Suppressor macrophage (primary cell): ENCODE results near the gene ENOX1.

ENCODE experiments used
- DNase-seq, 4 experiments: peaks; one replicate each; pipeline ENCODE4 v3.0.0-alpha.2; 2020 to 2022

Gene ENOX1

GRCh38 chr13:43303033-43303729 is 483.6 kb downstream of the ENOX1 start:
- peak; percentile 49 to 71 (median 62) for DNase-seq

- no peak for DNase-seq
Observed at GRCh38 chr13:43301346-43301969, 485.3 kb downstream of the ENOX1 start.

GRCh38 chr13:43300865-43301264 is 485.9 kb downstream of the ENOX1 start:
- no peak for DNase-seq

DNA sequence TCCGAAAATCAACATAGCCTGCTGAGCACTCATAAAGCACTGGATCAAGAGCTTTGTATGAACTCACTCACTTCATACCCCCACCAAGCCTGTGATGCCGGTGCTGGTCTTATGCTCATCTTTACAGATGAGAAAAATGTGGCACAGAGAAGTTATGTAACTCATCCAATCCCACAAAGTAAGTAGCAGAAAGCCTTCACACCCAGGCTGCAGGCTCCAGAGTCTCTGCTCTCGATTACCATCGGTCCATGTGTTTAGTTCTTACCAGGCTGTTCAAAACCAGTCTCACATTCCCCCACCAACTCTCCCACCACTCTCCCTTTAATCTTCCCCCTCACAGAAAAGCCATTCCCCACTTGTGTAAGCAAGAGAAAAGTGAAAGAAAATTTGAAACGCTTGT is 487.4 kb downstream of the ENOX1 start:
- no peak for DNase-seq

GRCh38 chr13:43298816-43299215 is 488.0 kb downstream of the ENOX1 start:
- DNase-seq, result no peak

DNA sequence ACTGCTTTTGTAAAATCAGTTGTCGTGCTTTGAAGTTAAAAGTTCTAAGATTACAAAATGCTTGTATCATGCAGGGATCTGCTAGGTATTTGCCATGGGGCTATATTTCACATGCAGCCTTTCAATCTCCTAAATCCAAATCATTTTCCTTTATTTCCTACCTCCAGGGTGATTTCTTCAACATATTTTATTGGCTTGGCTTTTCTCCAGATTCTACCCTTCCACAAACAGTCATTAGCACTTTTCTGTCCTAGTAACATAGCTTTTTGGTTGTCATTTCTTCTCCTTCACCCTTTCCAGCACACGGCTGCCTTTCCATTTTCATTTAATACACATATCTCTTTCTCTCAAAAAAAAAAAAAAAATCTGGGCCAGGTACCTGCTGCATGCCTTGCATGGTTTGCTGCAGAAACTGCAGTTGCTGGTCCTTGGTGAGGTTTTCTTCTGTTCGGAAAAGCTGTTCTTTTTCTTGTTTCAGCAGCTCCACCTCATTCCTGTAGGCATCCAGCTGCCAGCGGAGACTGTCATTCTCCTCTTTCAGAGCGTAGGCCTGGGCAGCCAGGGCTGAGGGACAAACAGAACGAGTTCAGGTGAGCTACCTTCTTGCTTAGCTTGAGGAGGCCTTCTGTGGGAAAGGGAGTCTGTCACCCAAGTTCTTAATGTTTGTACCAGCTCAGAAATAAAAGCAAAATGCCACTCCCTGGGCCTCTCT is 488.6 kb downstream of the ENOX1 start:
- no peak for DNase-seq

DNA sequence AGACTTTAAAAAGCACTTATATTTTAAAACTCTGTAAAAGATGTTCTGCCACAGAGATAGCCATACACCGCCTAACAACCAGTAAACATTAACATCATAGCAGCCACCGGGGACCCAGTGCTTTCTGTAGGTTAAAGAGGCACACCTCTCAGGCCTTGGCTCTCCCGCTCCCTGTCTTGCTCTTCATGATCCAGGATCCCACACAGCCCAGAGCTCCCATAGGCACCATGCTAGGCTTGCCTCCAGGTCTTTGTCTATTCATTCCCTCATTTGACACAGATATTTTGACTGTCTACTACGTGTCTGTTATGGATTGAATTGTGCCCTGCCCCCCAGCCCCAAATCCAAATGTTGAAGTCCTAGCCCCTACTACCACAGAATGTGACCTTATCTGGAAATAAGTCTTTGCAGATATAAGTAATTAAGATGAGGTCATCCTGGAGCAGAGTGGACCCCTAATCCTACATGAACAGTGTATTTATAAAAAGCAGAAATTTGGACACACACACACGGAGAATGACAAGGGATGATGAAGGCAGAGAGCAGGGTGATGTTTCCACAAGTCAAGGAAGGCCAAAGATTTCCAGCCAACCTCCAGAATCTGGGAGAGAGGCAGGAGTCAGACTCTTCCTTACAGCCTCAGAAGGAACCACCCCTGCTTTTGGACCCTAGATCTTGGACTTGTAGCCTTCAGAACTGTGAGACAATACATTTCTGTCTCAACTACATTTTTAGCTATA is 490.8 kb downstream of the ENOX1 start:
- DNase-seq, result no peak

DNA sequence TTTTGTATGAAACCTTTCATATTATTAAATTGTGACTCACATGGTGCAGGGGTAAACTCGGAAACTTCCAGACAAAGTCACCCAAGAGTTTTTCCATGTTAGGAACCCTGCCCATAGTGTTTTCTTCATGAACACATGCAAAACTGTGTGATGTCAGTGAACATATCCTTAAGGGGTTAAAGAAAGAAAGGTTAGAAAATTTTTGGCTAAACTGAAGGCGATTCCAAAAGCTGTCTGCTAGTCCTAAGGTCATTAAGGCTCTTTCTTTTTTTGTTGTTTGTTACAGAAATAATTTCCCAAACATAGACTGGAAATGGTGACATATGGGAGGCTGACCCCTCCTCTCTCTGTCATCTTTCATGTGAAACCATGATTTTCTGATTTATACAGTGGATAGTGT is 491.5 kb downstream of the ENOX1 start:
- DNase-seq, result no peak

DNA sequence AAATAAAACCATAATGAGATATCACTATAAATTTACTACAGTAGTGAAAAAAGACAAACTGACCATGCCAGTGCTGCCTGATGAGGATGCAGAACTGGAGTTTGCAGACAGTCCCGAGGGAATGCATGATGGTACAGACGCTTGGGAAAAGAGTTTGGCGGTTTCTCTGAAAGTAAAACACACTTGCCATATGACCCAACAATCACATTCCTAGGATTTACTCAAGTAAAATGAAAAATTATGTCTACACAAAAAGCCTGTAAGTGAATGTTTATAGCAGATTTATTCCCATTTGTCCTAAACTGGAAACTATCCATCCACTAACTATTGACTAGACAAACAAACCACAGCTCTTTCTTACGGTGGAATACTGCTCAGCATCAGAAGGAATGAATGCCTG is 492.4 kb downstream of the ENOX1 start:
- DNase-seq, result no peak

- no peak for DNase-seq
Observed at GRCh38 chr13:43293986-43294385, 492.8 kb downstream of the ENOX1 start.

DNA sequence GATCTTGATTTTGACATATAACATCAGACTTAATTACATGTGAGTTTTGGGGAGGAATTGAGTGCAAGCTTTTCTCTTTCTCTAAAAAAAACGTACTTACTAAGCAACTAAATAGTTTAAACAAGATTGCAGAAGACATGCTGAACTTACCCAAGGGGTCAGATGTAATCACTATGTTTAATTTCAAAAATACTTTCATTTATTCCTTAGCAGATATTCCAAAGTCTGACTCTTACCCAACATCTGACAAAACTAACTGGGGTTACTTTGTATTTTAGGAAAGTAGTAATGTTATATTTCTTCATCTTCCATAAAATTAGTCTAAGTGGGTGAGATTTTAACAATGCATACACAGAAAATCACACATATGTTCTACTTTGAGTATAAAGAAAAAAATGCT is 493.2 kb downstream of the ENOX1 start:
- no peak for DNase-seq

DNA sequence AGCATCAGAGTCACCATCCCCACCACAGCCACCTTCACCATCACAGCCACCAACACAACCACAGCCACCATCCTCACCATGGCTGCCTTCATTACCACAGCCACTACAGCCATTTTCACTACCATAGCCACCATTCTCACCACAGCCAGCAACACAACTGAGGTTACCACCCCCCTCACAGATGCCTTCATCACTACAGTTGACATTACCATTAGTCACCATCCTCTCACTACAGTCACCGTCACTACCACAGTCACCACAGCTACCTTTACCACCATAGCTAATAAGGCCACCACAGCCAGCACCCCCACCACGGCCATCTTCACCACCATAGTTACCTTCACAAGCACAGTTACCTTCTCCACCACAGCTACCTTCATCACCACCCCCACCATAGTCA is 493.8 kb downstream of the ENOX1 start:
- DNase-seq, result no peak

GRCh38 chr13:43291287-43292060 is 495.3 kb downstream of the ENOX1 start:
- no peak for DNase-seq

GRCh38 chr13:43289470-43290255 is 497.1 kb downstream of the ENOX1 start:
- no peak for DNase-seq

DNA sequence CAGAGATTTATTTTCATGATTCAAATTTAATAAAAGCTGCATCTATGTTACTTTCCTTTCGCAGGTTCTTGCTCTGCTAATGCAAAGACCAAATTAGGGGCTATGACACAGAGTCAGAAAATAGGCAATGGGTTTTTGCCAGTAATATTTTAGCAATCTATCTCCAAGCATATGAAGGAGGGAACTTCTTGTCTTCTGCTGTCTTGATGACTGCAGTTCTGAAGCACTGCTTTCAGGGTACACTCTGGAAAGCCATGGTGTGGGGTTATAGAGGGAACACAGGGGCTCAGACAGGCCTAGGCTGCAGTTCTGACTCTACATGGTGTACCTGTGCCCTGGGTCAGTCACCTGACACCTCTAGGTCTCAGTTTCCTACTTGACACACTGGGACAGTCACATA is 500.0 kb downstream of the ENOX1 start:
- no peak for DNase-seq

DNA sequence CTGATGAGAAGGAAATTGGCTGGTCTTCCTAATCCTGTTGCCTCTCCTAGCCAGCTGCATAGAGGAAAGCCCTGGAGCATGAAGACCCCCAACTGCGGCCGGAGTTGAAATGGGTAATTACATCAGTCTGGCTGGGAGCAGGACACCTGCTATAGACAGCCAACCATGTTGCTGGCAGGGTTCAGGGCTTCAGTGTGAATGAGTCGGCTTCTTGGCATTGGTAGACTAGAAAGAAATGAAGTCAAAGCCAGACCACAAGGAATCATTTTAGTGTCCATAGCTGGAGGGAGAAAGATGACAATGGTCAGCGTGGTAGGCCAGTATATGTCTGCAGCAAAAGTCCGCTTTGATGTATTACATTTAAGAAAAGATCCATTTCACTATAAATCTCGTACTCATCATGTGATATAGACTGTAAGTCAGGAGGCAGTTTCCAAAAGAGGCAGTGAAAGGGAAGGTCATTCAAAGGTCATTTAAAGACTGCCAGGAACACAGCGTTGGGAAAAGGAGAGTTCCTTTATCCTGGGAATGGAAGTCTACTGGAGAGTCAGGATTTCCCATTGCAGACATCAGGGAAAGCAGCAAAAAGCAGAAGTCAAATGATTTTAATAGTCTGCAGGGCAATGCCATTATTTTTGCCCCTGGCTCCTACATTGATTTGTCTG is 500.7 kb downstream of the ENOX1 start:
- DNase-seq, result no peak

GRCh38 chr13:43284162-43284561 is 502.6 kb downstream of the ENOX1 start:
- DNase-seq, result no peak

DNA sequence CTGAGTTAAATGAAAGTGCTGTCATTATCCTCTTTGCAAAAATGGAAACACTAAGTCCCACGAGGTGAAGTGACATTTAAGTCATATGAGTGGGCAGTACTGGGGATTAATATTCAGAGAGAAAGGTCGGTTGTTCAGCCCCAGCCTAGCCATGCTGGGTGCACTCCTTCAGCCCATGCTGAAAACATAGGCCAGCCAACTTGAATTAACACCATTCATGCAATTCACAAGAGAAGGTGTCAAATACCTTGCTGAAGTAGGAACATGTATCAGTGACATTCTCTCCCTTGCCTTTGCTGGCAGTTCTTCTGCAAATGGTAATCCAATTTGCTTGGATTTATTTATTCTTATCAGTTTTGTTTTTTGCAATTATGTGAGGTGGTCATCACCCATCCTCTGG is 507.1 kb downstream of the ENOX1 start:
- no peak for DNase-seq

DNA sequence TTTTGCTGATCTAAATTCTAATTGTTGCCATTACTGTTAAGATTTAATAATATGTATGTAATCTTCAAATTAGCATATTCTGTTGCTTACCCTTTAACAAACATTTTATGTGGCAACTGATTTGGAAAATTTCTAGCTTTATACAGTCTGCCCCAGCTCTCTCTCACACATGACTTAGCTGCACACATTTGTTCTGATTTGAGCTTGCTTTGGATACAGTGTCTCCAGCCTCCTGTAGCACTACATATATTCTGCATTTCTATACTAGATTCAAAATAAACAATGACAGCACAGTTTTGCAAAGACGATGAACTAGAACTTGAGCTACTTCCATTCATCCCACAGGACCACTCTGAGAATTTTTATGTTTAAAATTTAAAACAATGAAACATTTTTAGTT is 508.6 kb downstream of the ENOX1 start:
- DNase-seq, result no peak

DNA sequence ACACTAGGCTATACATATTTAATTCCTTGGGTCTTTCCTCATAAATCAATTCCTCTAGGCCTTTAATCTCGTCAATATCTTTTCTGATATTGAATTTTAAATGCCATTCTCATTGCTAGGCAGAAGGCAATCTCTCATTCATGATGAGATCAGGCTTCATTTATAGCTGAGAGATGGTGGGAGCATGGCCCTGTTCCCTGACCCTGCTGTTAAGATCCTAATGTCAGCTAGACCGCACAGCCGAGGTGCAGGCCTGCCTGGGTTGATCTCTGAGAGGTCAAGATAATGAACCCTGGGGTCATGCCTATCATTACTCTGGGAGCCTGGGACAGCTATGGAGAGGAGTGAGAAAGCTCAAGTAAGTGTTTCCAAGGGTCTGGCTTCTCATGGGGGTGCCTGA is 509.6 kb downstream of the ENOX1 start:
- DNase-seq, result no peak

DNA sequence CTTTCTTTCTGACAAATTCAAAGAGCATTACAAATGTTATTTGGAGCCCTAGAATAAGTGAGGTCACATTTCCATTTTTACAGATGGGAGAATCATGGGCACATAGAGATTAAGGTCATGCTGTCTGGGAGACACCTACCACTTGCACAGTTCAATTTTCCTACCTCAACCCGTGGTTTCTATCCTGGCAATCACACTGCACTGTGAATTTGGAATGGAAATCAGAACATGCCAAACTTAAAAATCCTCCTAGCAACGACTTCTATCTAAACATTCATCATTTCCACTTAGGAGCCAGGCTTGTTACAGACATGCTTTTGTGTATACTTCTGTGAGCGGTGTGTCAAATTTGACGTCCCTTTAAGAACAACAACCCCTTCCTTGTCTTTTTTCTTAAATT is 511.9 kb downstream of the ENOX1 start:
- DNase-seq, result no peak
